Cardiac fibroblast (primary cell): Measurements from ENCODE around the gene PTPRD.

Experiments
- DNase-seq, 2 donors: peaks; one replicate each; pipeline versions ENCODE4 v3.0.0 to v3.0.0-alpha.2; 2010; ENCODE audit warnings: low read depth in 2 of 2
- H3K4me3 ChIP-seq, 2 donors: replicated peaks in 1 of 2; 1 replicate in 1 of 2; 2 replicates in 1 of 2; pipeline ENCODE4 v1.5.1; 2011; ENCODE audit warnings: low read depth in 2 of 2, low read length in 2 of 2, mild to moderate bottlenecking in 2 of 2, moderate library complexity in 1 of 2
- TF ChIP-seq, protein P1 (sequence below): IDR thresholded peaks from one replicate; pipeline ENCODE4 v1.5.1; 2011; ENCODE audit warnings: low read depth, mild to moderate bottlenecking, low read length, inconsistent platforms

The PTPRD gene

GRCh38 chr9:8268216-8268878 is 2344.5 kb downstream of the PTPRD start:
- no peak overlapping the region for H3K4me3 ChIP-seq
- no peak for DNase-seq
- TF ChIP-seq, protein P1, sequence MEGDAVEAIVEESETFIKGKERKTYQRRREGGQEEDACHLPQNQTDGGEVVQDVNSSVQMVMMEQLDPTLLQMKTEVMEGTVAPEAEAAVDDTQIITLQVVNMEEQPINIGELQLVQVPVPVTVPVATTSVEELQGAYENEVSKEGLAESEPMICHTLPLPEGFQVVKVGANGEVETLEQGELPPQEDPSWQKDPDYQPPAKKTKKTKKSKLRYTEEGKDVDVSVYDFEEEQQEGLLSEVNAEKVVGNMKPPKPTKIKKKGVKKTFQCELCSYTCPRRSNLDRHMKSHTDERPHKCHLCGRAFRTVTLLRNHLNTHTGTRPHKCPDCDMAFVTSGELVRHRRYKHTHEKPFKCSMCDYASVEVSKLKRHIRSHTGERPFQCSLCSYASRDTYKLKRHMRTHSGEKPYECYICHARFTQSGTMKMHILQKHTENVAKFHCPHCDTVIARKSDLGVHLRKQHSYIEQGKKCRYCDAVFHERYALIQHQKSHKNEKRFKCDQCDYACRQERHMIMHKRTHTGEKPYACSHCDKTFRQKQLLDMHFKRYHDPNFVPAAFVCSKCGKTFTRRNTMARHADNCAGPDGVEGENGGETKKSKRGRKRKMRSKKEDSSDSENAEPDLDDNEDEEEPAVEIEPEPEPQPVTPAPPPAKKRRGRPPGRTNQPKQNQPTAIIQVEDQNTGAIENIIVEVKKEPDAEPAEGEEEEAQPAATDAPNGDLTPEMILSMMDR, result no peak

- DNase-seq, result no peak
- TF ChIP-seq, protein P1, result no peak
- H3K4me3 ChIP-seq, result no peak overlapping the region
Observed at GRCh38 chr9:8267636-8268035, 2345.2 kb downstream of the PTPRD start.

GRCh38 chr9:8266861-8267260 is 2345.9 kb downstream of the PTPRD start:
- no peak for DNase-seq
- TF ChIP-seq, protein P1, result no peak
- no peak overlapping the region for H3K4me3 ChIP-seq

DNA sequence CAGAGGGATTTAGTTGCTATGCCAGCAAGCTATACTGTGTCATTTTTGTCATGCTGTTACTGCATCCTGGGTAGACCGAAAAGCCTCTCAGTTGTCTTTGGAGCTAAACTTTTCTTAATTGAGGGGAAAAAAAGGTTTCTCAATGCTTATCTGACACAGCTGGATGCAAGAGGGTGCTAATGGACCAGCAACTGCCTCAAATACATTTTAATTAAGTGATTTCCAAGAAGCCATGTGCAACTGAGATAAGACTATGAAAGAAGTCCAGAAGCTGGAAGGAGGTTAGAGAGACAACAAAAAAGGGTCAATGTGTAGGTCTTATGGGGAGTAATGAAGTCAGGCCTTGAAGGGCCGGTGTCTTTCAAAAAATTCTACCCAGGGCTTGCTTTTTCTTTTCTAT is 2347.5 kb downstream of the PTPRD start:
- TF ChIP-seq, protein P1, result no peak
- H3K4me3 ChIP-seq, result no peak overlapping the region
- no peak for DNase-seq
